Measurements from ENCODE around the gene EHMT1. TPM values are rescaled to one million over a fixed set of nuclear protein-coding genes. Genes with fewer than 3 reads are reported as not detected.

EHMT1 gene
- total RNA-seq, 1 donor from 2014 or later: 59.9 TPM

DNA sequence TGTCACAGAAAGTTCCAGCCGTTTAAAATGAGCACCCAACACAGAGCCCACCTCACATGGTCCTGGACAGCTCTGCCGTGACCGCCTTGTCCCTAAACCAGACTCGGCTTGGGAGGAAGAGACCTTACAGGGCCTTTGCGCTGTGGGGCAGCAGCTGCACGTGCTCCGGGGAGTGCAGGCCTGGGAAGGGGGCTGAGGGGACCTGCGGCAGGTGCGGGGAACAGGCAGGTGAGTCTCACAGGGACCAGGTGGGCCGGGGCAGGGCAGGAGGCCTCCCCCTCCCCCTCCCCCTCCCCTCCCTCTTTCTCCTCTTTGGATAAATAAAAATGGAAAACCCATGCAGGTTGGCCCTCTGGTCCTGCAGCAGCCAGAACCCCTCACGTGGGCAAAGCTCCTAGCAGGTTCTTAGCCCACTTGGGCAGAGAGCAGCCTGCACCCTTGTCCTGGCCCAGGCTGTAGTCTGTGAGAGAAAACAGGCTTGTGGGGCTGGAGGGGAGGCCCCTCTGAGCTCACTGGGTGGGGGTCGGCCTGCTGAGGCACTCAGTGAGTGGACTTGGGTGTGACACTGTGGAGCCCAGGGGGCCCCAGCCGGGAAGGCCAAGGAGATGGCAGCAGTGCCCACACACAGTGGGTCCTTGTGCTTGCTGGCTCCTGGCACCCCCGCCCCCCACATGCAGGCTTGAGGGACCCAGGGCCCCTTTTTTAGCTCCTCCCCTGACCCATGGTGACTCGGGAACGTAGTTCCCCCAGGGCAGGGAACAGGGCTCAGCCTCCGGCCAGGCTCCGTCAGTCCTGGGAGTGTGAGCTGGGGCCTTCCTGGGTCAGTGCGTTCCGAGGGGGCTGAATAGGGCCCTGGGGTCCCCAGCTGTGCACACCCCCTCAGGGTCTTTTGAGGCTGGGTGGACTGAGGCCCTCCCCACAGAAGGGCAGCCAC is 218.8 kb downstream of the EHMT1 start:
- DNase-seq (ENCODE audit: low read depth): no peak
- no peak overlapping the region for H3K4me3 ChIP-seq (ENCODE audit: low read depth, low read length)
- no peaks in the 10 kb centered on the region for H3K27me3 ChIP-seq (ENCODE audit: control insufficient read depth, insufficient read depth, low read length)
- TF ChIP-seq, protein P1, sequence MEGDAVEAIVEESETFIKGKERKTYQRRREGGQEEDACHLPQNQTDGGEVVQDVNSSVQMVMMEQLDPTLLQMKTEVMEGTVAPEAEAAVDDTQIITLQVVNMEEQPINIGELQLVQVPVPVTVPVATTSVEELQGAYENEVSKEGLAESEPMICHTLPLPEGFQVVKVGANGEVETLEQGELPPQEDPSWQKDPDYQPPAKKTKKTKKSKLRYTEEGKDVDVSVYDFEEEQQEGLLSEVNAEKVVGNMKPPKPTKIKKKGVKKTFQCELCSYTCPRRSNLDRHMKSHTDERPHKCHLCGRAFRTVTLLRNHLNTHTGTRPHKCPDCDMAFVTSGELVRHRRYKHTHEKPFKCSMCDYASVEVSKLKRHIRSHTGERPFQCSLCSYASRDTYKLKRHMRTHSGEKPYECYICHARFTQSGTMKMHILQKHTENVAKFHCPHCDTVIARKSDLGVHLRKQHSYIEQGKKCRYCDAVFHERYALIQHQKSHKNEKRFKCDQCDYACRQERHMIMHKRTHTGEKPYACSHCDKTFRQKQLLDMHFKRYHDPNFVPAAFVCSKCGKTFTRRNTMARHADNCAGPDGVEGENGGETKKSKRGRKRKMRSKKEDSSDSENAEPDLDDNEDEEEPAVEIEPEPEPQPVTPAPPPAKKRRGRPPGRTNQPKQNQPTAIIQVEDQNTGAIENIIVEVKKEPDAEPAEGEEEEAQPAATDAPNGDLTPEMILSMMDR (IDR thresholded peaks at IDR 0.05; ENCODE audit: insufficient read depth, low read length, poor library complexity, severe bottlenecking): no peak
- H3K36me3 ChIP-seq (ENCODE audit: control insufficient read depth, insufficient read depth, low read length): no peaks in the 10 kb centered on the region

DNA sequence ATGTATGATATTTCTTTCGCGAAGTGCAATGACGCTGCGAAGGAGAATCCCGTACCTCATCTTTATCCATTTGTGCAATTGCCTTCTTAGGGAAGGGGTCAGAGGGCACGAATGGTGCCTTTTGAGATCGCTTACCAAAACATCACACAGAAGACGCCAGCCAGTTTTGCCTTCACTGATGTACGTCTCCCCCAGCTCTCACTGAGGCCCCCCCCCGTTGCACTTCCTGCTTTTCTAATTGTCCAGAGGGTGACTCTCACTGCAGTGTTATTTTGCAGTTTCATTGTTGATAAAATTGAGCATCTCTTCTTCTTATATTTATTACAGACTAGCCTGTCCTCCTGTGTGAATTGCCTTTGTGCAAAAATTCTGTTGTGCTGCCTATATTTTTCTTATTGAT is 219.8 kb downstream of the EHMT1 start:
- Histone ChIP-seq H3K36me3 (ENCODE audit: control insufficient read depth, insufficient read depth, low read length) (no peaks in the 10 kb centered on the region), H3K27me3 (ENCODE audit: control insufficient read depth, insufficient read depth, low read length) (no peaks in the 10 kb centered on the region), H3K4me3 (ENCODE audit: low read depth, low read length) (no peak overlapping the region)
- no peak for DNase-seq (ENCODE audit: low read depth)
- TF ChIP-seq, protein P1 (IDR thresholded peaks at IDR 0.05; ENCODE audit: insufficient read depth, low read length, poor library complexity, severe bottlenecking): no peak

DNA sequence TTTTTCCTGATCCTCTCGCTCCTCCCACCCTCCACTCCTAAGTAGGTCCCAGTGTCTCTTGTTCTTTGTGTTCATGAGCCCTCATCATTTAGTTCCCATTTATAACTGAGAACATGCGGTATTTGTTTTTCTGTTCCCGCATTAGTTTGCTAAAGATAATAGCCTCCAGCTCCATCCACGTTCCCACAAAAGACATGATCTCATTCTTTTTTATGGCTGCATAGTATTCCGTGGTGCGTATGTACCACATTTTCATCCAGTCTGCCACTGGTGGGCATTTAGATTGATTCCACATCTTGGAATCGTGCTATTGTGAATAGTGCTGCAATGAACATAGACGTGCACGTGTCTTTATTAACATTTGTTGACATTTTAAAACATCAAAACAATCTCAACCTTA is 224.6 kb downstream of the EHMT1 start:
- H3K4me3 ChIP-seq (ENCODE audit: low read depth, low read length): no peak overlapping the region
- no peaks in the 10 kb centered on the region for H3K36me3 ChIP-seq (ENCODE audit: control insufficient read depth, insufficient read depth, low read length)
- TF ChIP-seq, protein P1 (IDR thresholded peaks at IDR 0.05; ENCODE audit: insufficient read depth, low read length, poor library complexity, severe bottlenecking): no peak
- no peak for DNase-seq (ENCODE audit: low read depth)
- H3K27me3 ChIP-seq (ENCODE audit: control insufficient read depth, insufficient read depth, low read length): peaks cover 2% of the 10 kb centered on the region

DNA sequence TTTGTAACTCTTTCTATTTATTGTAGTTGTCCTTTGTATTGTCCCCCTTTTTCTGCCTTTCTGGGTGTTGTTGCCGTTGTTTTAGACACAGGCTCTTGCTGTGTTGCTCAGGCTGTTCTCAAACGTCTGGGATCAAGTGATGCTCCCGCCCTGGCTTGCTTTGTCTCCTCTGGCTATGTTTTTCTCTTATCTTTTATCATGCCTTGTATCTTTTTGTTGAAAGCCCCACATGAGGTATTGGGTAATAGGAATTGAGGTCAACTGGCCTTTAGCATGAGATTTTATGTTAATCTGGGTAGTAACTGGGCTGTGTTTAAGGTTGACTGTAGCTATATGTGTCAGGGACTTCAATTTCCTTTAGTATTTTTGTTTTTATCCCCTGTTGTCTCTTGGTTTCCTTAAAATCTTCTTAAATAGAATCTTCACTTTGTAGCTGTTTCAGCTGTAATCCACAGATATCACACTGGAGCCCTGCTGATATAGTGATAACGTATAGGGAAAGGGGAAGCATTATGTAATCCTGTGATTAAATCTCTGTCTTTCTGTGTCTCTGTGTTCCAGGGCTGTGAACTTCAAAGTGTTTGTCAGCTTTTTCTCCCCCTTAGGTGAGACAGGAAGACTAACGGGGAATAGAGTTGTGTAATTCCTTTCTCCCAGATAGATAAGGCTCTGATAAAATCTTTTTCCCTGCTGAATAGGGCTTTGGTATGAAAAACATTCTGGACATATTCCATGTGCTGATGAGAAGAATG is 232.9 kb downstream of the EHMT1 start:
- no peaks in the 10 kb centered on the region for H3K27me3 ChIP-seq (ENCODE audit: control insufficient read depth, insufficient read depth, low read length)
- no peaks in the 10 kb centered on the region for H3K36me3 ChIP-seq (ENCODE audit: control insufficient read depth, insufficient read depth, low read length)
- DNase-seq (ENCODE audit: low read depth): no peak
- no peak overlapping the region for H3K4me3 ChIP-seq (ENCODE audit: low read depth, low read length)
- TF ChIP-seq, protein P1 (IDR thresholded peaks at IDR 0.05; ENCODE audit: insufficient read depth, low read length, poor library complexity, severe bottlenecking): no peak

DNA sequence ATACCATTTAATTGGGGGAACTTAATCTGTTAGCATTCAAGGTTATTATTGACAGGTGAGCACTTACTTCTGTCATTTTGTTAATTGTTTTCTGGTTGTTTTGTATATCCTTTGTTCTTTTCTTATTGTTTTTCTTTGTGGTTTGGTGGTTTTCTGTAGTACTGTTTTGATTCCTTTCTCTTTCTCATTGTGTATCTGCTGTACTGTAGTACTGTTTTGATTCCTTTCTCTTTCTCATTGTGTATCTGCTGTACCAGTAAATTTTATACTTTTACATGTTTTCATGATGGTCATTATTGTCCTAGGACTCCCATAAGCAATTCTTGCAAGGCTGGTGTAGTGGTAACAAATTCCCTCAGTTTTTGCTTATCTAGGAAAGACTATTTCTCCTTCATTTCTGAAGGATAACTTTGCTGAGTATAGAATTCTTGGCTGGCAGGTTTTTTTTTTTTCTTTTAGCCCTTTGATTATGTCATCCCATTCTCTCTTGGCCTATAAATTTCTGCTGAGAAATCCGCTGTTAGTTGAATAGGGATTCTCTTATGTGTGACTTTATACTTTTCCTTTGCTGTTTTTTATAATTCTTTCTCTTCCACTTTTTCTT is 234.7 kb downstream of the EHMT1 start:
- TF ChIP-seq, protein P1 (IDR thresholded peaks at IDR 0.05; ENCODE audit: insufficient read depth, low read length, poor library complexity, severe bottlenecking): no peak
- Histone ChIP-seq H3K27me3 (ENCODE audit: control insufficient read depth, insufficient read depth, low read length) (no peaks in the 10 kb centered on the region), H3K36me3 (ENCODE audit: control insufficient read depth, insufficient read depth, low read length) (no peaks in the 10 kb centered on the region), H3K4me3 (ENCODE audit: low read depth, low read length) (no peak overlapping the region)
- no peak for DNase-seq (ENCODE audit: low read depth)

Data from kidney epithelial cell (primary cell).